Hematopoietic multipotent progenitor cell treated with erythropoietin and hydrocortisone succinate and interleukin-3 and kit ligand, for 8 days (in vitro differentiated cells): ENCODE results near the gene NISCH.

Experiments used
- DNase-seq: peaks from one replicate; pipeline ENCODE4 v3.0.0-alpha.2; 2015

Gene NISCH

DNA sequence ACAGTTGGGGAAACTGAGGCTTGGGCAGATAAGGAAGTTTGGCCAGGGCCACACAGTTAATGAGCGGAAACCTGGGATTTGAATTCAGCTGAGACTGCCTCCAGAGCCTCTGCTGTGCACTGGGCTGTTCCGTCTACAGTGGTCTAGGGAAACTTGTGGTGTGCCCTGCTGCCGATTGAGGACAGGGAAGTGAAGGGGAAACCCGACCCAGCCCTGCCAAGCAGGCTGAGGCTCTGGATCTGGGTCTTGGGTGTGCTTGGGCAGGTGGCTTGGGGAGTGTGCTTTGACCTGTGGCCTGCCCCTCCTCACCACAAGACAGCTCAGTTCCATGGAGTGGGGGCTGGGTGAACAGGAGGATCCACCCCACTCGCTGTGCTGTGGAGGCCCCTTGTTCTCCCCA is 17.6 kb downstream of the NISCH start:
- no peak for DNase-seq

DNA sequence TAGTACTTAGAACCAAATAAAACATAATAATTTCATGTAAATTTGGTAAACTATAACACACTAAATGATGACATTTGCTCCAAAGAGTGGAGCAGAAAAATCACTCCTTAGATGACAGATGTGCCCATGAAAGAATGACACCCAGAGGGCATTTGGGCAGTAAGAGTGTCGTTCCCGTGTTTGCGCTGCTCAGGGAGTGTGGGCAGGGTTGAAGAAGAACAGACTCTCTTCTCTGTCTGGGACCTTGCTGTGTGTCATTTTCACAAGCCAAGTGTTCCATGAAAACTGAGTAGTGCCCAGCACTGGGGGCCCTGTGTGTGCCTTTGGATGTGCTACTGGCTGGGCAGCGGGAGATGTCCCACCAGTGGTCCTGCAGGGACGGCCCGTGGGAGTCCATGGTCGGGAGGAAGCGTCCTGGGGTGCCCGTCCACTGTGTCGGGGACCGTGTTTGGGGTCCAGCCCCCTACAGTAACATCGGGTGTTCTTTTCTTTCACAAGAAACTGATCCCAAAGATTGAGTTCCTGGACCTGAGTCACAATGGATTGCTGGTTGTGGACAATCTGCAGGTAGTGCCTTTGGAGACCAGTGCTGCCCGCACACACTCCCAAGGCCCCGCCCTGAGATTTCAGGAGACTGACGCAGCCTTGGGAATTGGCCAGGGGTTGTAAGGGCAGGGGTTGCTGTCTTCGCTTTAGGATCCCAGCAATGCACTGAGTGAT is 21.8 kb downstream of the NISCH start:
- no peak for DNase-seq

GRCh38 chr3:52477796-52478095 is 22.3 kb downstream of the NISCH start:
- no peak for DNase-seq

DNA sequence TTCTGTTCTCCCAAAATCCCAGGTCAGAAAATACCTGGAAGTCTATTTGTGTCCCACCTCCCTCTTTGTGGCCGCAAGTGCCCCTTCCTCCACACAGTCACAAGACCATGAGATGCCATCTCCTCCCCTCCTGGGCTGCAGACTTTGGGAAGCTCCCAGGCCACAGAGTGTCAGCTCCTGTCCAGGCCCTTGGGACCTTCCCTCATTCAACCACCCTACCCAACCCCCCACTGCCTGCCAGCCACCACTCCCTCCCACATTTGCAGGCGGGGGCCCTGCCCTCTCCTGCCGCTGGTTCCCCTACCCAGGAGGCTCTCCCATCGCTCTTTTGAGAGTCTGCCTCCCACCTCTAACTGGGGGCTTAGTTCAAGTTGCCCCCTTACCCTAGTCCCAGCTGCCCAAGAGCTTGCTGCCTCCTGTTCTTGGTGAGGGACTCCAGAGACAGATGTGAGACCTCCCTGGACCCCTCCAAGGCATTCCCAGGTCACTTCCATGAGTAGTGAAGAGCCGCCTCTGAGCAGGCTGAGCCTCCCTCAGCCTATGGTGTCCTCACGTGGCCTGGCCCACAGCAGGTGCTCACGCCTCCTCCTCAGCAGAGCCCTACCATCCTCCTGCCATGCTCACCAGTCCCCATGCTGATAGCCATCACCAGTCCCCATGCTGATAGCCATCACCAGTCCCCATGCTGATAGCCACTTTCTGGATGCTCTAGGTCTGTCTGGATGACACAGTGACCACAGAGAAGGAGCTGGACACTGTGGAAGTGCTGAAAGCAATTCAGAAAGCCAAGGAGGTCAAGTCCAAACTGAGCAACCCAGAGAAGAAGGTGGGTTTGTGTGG is 23.9 kb downstream of the NISCH start:
- no peak for DNase-seq

DNA sequence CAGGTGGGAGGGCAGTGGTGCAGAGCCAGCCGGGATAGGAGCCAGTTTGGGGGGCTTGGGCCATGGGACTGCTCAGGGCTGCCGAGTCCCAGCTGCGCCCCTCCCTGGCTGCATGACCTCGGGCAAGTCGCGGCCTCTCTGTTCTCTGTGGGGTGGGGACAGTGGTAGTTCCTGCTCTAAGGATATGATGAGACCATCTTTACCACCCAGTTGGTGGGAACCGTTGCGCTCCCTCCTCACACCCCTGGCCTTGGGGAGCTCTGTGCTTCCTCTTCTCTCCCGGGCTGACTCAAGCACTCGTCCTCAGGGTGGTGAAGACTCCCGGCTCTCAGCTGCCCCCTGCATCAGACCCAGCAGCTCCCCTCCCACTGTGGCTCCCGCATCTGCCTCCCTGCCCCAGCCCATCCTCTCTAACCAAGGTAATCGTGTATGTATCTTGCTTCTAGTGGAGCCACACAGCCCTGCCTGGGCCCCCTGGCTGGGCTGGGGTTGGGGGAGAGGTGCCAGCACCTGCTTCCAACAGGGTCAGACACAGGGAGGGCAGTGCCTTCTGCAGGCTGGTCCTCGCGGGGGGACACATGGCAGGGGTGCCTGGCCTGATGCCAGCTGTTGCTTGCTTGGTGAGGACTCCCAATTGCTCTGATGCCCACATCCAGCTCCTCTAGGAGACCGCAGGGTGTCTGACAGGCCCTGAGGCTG is 24.6 kb downstream of the NISCH start:
- DNase-seq, result no peak

GRCh38 chr3:52480768-52481715 is 25.6 kb downstream of the NISCH start:
- DNase-seq, result no peak

- no peak for DNase-seq
These were observed 26.6 kb downstream of the NISCH start for GRCh38 chr3:52481819-52482521.

GRCh38 chr3:52483081-52483480 is 27.7 kb downstream of the NISCH start:
- DNase-seq, result no peak

DNA sequence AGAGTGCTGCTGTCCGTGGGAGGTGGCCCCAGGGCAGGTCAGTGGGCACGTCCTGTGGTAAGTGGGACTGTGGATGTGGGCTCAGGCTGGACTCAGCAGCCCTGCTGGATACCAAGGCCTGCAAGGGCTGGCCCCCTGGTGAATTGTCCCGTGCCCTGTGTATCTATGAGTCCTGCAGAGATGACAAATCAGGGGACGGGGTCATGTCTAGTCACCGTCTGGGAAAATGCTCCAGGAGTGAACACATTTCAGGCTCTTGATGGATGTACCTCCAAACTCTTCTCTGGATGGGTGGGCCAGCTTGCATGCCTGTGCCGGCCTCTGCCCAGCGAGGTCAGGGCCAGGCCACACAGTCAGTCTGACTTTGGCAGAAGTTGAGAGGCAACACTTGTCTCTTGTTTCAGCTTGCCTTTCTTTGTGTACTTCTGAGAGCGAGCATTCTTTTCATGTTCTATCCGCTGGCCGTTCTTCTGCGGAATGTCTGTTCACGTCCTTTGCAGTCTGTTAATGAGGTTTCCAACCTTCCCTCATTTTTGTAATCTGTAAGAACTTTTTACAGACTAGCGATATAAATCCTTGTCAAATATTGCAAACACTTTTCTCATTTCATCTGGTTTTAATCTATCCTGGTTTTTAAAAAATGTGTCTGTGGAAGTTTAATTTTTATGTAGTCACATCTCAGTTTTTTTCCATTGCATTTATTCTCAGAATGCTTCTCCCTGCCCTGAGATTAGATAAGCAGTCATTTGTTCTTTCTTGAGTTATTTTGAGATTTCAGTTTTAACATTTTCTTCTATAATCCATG is 28.4 kb downstream of the NISCH start:
- no peak for DNase-seq

GRCh38 chr3:52484680-52485461 is 29.5 kb downstream of the NISCH start:
- DNase-seq, result no peak

DNA sequence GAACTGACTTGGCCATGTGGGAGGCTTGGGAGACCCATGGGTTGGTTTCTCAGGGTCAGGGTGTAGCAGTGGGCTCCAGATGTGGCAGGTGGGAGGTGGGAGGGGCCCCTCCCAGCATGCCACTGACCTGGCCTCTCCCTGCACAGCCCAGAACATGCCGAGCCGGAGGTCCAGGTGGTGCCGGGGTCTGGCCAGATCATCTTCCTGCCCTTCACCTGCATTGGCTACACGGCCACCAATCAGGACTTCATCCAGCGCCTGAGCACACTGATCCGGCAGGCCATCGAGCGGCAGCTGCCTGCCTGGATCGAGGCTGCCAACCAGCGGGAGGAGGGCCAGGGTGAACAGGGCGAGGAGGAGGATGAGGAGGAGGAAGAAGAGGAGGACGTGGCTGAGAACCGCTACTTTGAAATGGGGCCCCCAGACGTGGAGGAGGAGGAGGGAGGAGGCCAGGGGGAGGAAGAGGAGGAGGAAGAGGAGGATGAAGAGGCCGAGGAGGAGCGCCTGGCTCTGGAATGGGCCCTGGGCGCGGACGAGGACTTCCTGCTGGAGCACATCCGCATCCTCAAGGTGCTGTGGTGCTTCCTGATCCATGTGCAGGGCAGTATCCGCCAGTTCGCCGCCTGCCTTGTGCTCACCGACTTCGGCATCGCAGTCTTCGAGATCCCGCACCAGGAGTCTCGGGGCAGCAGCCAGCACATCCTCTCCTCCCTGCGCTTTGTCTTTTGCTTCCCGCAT is 31.8 kb downstream of the NISCH start:
- DNase-seq, result no peak

DNA sequence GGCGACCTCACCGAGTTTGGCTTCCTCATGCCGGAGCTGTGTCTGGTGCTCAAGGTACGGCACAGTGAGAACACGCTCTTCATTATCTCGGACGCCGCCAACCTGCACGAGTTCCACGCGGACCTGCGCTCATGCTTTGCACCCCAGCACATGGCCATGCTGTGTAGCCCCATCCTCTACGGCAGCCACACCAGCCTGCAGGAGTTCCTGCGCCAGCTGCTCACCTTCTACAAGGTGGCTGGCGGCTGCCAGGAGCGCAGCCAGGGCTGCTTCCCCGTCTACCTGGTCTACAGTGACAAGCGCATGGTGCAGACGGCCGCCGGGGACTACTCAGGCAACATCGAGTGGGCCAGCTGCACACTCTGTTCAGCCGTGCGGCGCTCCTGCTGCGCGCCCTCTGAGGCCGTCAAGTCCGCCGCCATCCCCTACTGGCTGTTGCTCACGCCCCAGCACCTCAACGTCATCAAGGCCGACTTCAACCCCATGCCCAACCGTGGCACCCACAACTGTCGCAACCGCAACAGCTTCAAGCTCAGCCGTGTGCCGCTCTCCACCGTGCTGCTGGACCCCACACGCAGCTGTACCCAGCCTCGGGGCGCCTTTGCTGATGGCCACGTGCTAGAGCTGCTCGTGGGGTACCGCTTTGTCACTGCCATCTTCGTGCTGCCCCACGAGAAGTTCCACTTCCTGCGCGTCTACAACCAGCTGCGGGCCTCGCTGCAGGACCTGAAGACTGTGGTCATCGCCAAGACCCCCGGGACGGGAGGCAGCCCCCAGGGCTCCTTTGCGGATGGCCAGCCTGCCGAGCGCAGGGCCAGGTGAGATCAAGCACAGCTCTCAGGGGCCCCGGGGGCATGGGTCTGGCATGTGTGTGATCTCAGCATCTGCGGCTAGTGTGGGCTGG is 32.6 kb downstream of the NISCH start:
- no peak for DNase-seq

GRCh38 chr3:52488746-52489145 is 33.3 kb downstream of the NISCH start:
- no peak for DNase-seq

DNA sequence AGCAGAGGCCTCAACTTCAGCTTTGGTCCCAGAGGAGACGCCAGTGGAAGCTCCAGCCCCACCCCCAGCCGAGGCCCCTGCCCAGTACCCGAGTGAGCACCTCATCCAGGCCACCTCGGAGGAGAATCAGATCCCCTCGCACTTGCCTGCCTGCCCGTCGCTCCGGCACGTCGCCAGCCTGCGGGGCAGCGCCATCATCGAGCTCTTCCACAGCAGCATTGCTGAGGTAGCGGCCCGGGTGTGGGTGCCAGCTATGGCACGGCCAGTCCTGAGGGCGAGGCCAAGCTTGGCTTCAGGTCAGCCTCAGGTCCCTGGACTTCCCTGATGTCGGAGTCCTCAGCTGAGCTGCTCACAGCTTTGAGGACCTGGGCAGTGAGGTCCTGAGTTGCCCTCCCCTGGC is 34.0 kb downstream of the NISCH start:
- no peak for DNase-seq

DNA sequence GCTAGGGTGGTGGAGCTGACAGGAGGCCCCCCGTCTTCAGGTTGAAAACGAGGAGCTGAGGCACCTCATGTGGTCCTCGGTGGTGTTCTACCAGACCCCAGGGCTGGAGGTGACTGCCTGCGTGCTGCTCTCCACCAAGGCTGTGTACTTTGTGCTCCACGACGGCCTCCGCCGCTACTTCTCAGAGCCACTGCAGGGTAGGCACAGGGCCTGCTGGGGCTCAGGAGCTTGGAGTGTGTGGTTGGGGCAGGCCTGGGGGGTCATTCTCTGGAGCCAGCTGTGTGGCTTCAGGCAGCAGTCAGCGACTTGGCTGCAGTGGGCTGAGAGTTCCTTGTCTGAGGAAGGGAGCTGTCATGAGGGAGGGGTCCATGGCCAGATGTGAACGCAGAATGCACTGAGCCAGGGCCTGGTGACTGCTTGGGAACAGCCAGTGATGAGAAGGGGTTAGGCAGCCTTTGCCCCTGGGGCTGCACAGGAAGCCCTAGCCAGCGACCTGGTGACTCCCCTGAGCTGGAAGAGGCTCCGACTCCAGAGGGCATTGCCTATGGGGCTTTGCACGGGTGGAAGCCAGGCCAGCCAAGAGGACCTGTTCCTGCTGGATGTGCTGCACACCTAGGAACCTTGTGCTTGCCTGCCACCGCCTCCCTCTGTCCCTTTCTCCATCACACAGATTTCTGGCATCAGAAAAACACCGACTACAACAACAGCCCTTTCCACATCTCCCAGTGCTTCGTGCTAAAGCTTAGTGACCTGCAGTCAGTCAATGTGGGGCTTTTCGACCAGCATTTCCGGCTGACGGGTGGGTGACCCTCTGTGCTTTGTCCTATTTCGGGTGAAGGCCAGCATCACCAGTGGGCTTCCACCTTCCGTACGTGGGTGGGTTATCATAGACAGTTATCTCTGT is 34.9 kb downstream of the NISCH start:
- DNase-seq, result no peak

- no peak for DNase-seq
These were observed 35.6 kb downstream of the NISCH start for GRCh38 chr3:52490939-52491526.

- no peak for DNase-seq
These were observed 36.7 kb downstream of the NISCH start for GRCh38 chr3:52492059-52492458.
